Uterus (tissue), 2 donors: ENCODE data around the gene ERC2.

Experiments used
- POLR2A ChIP-seq, 2 donors: fragments of 450-650 bp; IDR thresholded peaks; one replicate each; pipeline ENCODE4 v1.6.1; 2016; ENCODE audit warnings: antibody characterized with exemption in 2 of 2, mild to moderate bottlenecking in 1 of 2, moderate library complexity in 1 of 2
- TF ChIP-seq, protein P1 (sequence below), 4 experiments: fragments of 200-600 bp in 2 of 4; fragments of 450-650 bp in 2 of 4; sonication (generic) in 2 of 4; IDR thresholded peaks; one replicate each; pipeline ENCODE4 v1.5.1; 2016 to 2019; ENCODE audit warnings: antibody characterized with exemption in 4 of 4, mild to moderate bottlenecking in 2 of 4, moderate library complexity in 1 of 4

- TF ChIP-seq, protein P1, sequence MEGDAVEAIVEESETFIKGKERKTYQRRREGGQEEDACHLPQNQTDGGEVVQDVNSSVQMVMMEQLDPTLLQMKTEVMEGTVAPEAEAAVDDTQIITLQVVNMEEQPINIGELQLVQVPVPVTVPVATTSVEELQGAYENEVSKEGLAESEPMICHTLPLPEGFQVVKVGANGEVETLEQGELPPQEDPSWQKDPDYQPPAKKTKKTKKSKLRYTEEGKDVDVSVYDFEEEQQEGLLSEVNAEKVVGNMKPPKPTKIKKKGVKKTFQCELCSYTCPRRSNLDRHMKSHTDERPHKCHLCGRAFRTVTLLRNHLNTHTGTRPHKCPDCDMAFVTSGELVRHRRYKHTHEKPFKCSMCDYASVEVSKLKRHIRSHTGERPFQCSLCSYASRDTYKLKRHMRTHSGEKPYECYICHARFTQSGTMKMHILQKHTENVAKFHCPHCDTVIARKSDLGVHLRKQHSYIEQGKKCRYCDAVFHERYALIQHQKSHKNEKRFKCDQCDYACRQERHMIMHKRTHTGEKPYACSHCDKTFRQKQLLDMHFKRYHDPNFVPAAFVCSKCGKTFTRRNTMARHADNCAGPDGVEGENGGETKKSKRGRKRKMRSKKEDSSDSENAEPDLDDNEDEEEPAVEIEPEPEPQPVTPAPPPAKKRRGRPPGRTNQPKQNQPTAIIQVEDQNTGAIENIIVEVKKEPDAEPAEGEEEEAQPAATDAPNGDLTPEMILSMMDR (IDR thresholded peaks at IDR 0.05) = no peak
- TF ChIP-seq POLR2A (IDR thresholded peaks at IDR 0.05) = no peak
Measured at GRCh38 chr3:55515550-55516246, 952.6 kb downstream of the ERC2 start.
